Measurements from ENCODE around the gene KIF15. TPM values are rescaled to one million over a fixed set of nuclear protein-coding genes. Genes with fewer than 3 reads are reported as not detected.

Gene KIF15
- total RNA-seq, 1 experiment from 2014 or later, result 20.9 TPM

DNA sequence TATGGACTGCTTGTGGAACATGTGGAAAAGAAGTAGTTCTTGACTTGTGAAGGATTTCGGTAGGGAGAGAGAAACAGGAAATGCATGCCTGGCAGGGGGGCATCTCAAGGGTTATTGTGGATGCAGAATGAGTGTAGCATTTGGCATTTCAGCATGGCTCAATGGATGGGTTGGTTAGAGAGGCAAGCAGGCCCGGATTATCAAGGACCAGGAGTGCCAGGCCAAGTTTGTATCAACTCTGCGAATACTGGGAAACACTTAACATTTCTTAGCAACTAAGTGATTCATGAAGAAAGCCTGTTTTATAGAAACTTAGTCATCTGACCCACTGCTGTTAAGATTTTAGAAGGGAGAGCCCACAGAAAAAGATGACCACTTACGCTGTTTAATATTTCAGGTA lies 33.6 kb downstream of the KIF15 start:
- CTCF ChIA-PET, result no interaction called here
- Histone ChIP-seq H3K36me3 (ENCODE audit: control insufficient read depth in 1 of 2, insufficient read depth in 2 of 2, low read length in 2 of 2) (peaks cover 14 to 22% of the 10 kb centered on the region in 2 experiments; a peak in 3 of 4 replicates), H3K9ac (ENCODE audit: low read length) (no peak overlapping the region), H3K9me3 (ENCODE audit: control insufficient read depth in 1 of 2, insufficient read depth in 1 of 2, low read depth in 1 of 2, low read length in 2 of 2) (no peaks in the 10 kb centered on the region), H2AFZ (ENCODE audit: low read depth, low read length, poor library complexity, severe bottlenecking) (no peak overlapping the region), H4K20me1 (ENCODE audit: insufficient read depth) (no peaks in the 10 kb centered on the region), H3K79me2 (ENCODE audit: insufficient read depth, low read length) (no peaks in the 10 kb centered on the region), H3K27ac (ENCODE audit: low read depth, low read length) (no peak overlapping the region), H3K4me3 (replicated peaks in 1 of 2; ENCODE audit: low read depth in 1 of 2, low read length in 2 of 2) (no peak overlapping the region), H3K27me3 (ENCODE audit: insufficient read depth, low read length) (no peaks in the 10 kb centered on the region), H3K9me2 (ENCODE audit: insufficient read depth) (no peaks in the 10 kb centered on the region), H3K4me2 (ENCODE audit: low read length) (no peak overlapping the region), H3K4me1 (ENCODE audit: control insufficient read depth in 1 of 2, insufficient read depth in 2 of 2, low read length in 2 of 2) (no peaks in the 10 kb centered on the region)
- POLR2A ChIA-PET, result no interaction called here
- RAD21 ChIA-PET (ENCODE audit: low non-redundant PET in 1 of 2, low total read pairs in 2 of 2, uncharacterized antibody in 2 of 2, unreplicated experiment in 2 of 2), result no interaction called here
- TF ChIP-seq RAD21 (IDR thresholded peaks at IDR 0.05; ENCODE audit: low read depth) (no peak), SRF (IDR thresholded peaks at IDR 0.05; ENCODE audit: low read depth) (no peak), EZH2phosphoT487 (IDR thresholded peaks at IDR 0.05; ENCODE audit: borderline replicate concordance) (no peak), ZNF274 (IDR thresholded peaks at IDR 0.05; ENCODE audit: low read depth, low read length) (no peak), CBX3 (IDR thresholded peaks at IDR 0.05; ENCODE audit: low read depth) (no peak), CEBPB (IDR thresholded peaks at IDR 0.05; ENCODE audit: low read depth) (no peak), ELF1 (IDR thresholded peaks at IDR 0.05; ENCODE audit: borderline replicate concordance, low read depth) (no peak), EGR1 (IDR thresholded peaks at IDR 0.05; ENCODE audit: low read depth) (no peak)
- TF ChIP-seq, protein P1, sequence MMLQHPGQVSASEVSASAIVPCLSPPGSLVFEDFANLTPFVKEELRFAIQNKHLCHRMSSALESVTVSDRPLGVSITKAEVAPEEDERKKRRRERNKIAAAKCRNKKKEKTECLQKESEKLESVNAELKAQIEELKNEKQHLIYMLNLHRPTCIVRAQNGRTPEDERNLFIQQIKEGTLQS (IDR thresholded peaks at IDR 0.05), result no peak
- intact Hi-C loops (cut with micrococcal nuclease), result no loop called here
- DNase-seq (ENCODE audit: low read depth, low spot score), result no peak
- no peak for ATAC-seq
- BruUV-seq (replicated peaks), result no TSS peak

DNA sequence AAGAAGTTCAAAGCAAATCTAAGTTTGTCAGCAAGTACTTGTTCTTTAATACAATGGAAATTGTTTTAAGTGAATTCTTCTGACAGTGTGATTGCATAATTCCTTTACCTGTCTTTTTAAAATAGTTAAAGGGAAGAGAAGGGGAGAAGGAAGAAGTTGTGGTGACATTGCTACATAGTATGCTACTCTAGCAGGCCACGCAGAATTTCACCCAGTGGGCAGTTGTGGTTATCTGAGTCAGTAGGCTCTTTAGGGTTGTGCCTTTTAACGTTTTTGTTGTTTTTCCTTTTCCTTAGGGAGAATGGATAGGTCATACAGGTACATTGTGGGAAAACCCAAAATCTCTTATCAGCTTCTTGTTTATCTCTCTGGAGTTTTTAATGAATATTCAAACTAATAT lies 40.4 kb downstream of the KIF15 start:
- no peaks in the 10 kb centered on the region for H3K27me3 ChIP-seq (ENCODE audit: insufficient read depth, low read length)
- H3K4me3 ChIP-seq (replicated peaks in 1 of 2; ENCODE audit: low read depth in 1 of 2, low read length in 2 of 2), result no peak overlapping the region
- H3K4me1 ChIP-seq (ENCODE audit: control insufficient read depth in 1 of 2, insufficient read depth in 2 of 2, low read length in 2 of 2), result no peaks in the 10 kb centered on the region
- H3K36me3 ChIP-seq (ENCODE audit: control insufficient read depth in 1 of 2, insufficient read depth in 2 of 2, low read length in 2 of 2), result peaks cover 19 to 33% of the 10 kb centered on the region in 2 experiments
- intact Hi-C loops (cut with micrococcal nuclease), result no loop called here
- no peak overlapping the region for H3K9ac ChIP-seq (ENCODE audit: low read length)
- H3K79me2 ChIP-seq (ENCODE audit: insufficient read depth, low read length), result no peaks in the 10 kb centered on the region
- H2AFZ ChIP-seq (ENCODE audit: low read depth, low read length, poor library complexity, severe bottlenecking), result no peak overlapping the region
- ATAC-seq (no peak), DNase-seq (ENCODE audit: low read depth, low spot score) (no peak)
- CTCF ChIA-PET, result no interaction called here
- H3K9me2 ChIP-seq (ENCODE audit: insufficient read depth), result no peaks in the 10 kb centered on the region
- H3K4me2 ChIP-seq (ENCODE audit: low read length), result no peak overlapping the region
- POLR2A ChIA-PET, result no interaction called here
- RAD21 ChIA-PET (ENCODE audit: low non-redundant PET in 1 of 2, low total read pairs in 2 of 2, uncharacterized antibody in 2 of 2, unreplicated experiment in 2 of 2), result no interaction called here
- BruUV-seq (replicated peaks), result no TSS peak
- no peaks in the 10 kb centered on the region for H4K20me1 ChIP-seq (ENCODE audit: insufficient read depth)
- no peak overlapping the region for H3K27ac ChIP-seq (ENCODE audit: low read depth, low read length)
- no peaks in the 10 kb centered on the region for H3K9me3 ChIP-seq (ENCODE audit: control insufficient read depth in 1 of 2, insufficient read depth in 1 of 2, low read depth in 1 of 2, low read length in 2 of 2)
- TF ChIP-seq CBX3 (IDR thresholded peaks at IDR 0.05; ENCODE audit: low read depth), result no peak
- TF ChIP-seq YY1 (IDR thresholded peaks at IDR 0.05; ENCODE audit: extremely low read depth, insufficient replicate concordance, low read depth, low read length), result no peak
- no peak for TF ChIP-seq SP1 (IDR thresholded peaks at IDR 0.05; ENCODE audit: low read depth)
- no peak for TF ChIP-seq EZH2 (IDR thresholded peaks at IDR 0.05)
- TF ChIP-seq POLR2A (IDR thresholded peaks at IDR 0.05; ENCODE audit: borderline replicate concordance, extremely low read depth, insufficient read depth, insufficient read length), result no peak
- TF ChIP-seq, protein P1 (IDR thresholded peaks at IDR 0.05), result no peak
- TF ChIP-seq SRF (IDR thresholded peaks at IDR 0.05; ENCODE audit: low read depth), result no peak
- TF ChIP-seq TCF7L2 (IDR thresholded peaks at IDR 0.05; ENCODE audit: borderline replicate concordance, extremely low read depth, insufficient read depth, insufficient read length), result no peak
- no peak for TF ChIP-seq ZFX (IDR thresholded peaks at IDR 0.05)
- no peak for TF ChIP-seq CEBPB (IDR thresholded peaks at IDR 0.05; ENCODE audit: low read depth)
- TF ChIP-seq RAD21 (IDR thresholded peaks at IDR 0.05; ENCODE audit: low read depth), result no peak
- TF ChIP-seq, protein P2, sequence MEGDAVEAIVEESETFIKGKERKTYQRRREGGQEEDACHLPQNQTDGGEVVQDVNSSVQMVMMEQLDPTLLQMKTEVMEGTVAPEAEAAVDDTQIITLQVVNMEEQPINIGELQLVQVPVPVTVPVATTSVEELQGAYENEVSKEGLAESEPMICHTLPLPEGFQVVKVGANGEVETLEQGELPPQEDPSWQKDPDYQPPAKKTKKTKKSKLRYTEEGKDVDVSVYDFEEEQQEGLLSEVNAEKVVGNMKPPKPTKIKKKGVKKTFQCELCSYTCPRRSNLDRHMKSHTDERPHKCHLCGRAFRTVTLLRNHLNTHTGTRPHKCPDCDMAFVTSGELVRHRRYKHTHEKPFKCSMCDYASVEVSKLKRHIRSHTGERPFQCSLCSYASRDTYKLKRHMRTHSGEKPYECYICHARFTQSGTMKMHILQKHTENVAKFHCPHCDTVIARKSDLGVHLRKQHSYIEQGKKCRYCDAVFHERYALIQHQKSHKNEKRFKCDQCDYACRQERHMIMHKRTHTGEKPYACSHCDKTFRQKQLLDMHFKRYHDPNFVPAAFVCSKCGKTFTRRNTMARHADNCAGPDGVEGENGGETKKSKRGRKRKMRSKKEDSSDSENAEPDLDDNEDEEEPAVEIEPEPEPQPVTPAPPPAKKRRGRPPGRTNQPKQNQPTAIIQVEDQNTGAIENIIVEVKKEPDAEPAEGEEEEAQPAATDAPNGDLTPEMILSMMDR (IDR thresholded peaks at IDR 0.05 in 2 of 3, conservative IDR thresholded peaks at IDR 0.05 in 1 of 3; ENCODE audit: borderline replicate concordance in 1 of 3, insufficient read depth in 1 of 3, low read depth in 2 of 3, low read length in 2 of 3), result no peak
- no peak for TF ChIP-seq ELF1 (IDR thresholded peaks at IDR 0.05; ENCODE audit: borderline replicate concordance, low read depth)
- no peak for TF ChIP-seq POLR2AphosphoS5 (IDR thresholded peaks at IDR 0.05; ENCODE audit: low read depth, low read length)
- no peak for TF ChIP-seq EZH2phosphoT487 (IDR thresholded peaks at IDR 0.05; ENCODE audit: borderline replicate concordance)
